Neuronal stem cell (in vitro differentiated cells): Measurements from ENCODE around the gene SST. TPM values are rescaled to one million over a fixed set of nuclear protein-coding genes. Genes with fewer than 3 reads are reported as not detected.
A peak's percentile ranks its signal among the peaks of the same experiment; 100 is the strongest.

Experiments
- DNase-seq: peaks from one replicate; pipeline ENCODE4 v3.0.0-alpha.2; 2013; ENCODE audit warnings: low spot score
- H2AFZ ChIP-seq: one replicate; pipeline ENCODE4 v1.6.1; 2013; ENCODE audit warnings: mild to moderate bottlenecking, low read length, inconsistent platforms
- H2AK5ac ChIP-seq: 2 replicates; pipeline ENCODE4 v1.6.1; 2013; ENCODE audit warnings: low read depth, mild to moderate bottlenecking, inconsistent platforms, low read length, moderate library complexity, mixed read lengths
- H2BK120ac ChIP-seq: 2 replicates; pipeline ENCODE4 v1.6.1; 2013; ENCODE audit warnings: low read depth, mild to moderate bottlenecking, inconsistent platforms, low read length, moderate library complexity, mixed read lengths
- H2BK12ac ChIP-seq: one replicate; pipeline ENCODE4 v1.6.1; 2013; ENCODE audit warnings: low read length, inconsistent platforms
- H2BK15ac ChIP-seq: 2 replicates; pipeline ENCODE4 v1.6.1; 2013; ENCODE audit warnings: mild to moderate bottlenecking, low read length, inconsistent platforms, mixed read lengths
- H2BK5ac ChIP-seq: one replicate; pipeline ENCODE4 v1.6.1; 2013; ENCODE audit warnings: inconsistent platforms, mild to moderate bottlenecking, low read length, moderate library complexity
- H3K14ac ChIP-seq: one replicate; pipeline ENCODE4 v1.6.1; 2013; ENCODE audit warnings: low read length, inconsistent platforms
- H3K18ac ChIP-seq: 2 replicates; pipeline ENCODE4 v1.6.1; 2013; ENCODE audit warnings: low read length, inconsistent platforms
- H3K23ac ChIP-seq: 2 replicates; pipeline ENCODE4 v1.6.1; 2013; ENCODE audit warnings: low read depth, mild to moderate bottlenecking, mixed read lengths, low read length, inconsistent platforms; ENCODE audit not compliant: poor library complexity
- H3K27ac ChIP-seq: replicated peaks from 3 replicates; pipeline ENCODE4 v1.5.1; 2013; ENCODE audit warnings: low read length, inconsistent platforms
- H3K27me3 ChIP-seq, 3 experiments: 2 replicates each; pipeline ENCODE4 v1.6.1; 2013; ENCODE audit warnings: low read length in 3 of 3, mild to moderate bottlenecking in 2 of 3, inconsistent platforms in 1 of 3, low read depth in 1 of 3, mixed read lengths in 1 of 3, moderate library complexity in 1 of 3; ENCODE audit not compliant: control insufficient read depth in 3 of 3, insufficient read depth in 3 of 3
- H3K36me3 ChIP-seq, 2 donors: replicated peaks in 1 of 2; 2 replicates each; pipeline ENCODE4 v1.6.1; 2013; ENCODE audit warnings: low read length in 2 of 2; ENCODE audit not compliant: control insufficient read depth in 2 of 2, insufficient read depth in 2 of 2
- H3K4ac ChIP-seq: 2 replicates; pipeline ENCODE4 v1.6.1; 2013; ENCODE audit warnings: inconsistent platforms, mild to moderate bottlenecking, low read length, moderate library complexity
- H3K4me1 ChIP-seq, 2 donors: 1 replicate in 1 of 2; 2 replicates in 1 of 2; pipeline ENCODE4 v1.6.1; 2013; ENCODE audit warnings: low read length in 2 of 2, low read depth in 1 of 2; ENCODE audit not compliant: control insufficient read depth in 2 of 2, insufficient read depth in 1 of 2
- H3K4me2 ChIP-seq: one replicate; pipeline ENCODE4 v1.6.1; 2013; ENCODE audit warnings: mild to moderate bottlenecking, low read length, inconsistent platforms; ENCODE audit not compliant: insufficient read depth, poor library complexity, severe bottlenecking
- H3K4me3 ChIP-seq, 2 donors: 2 replicates each; pipeline ENCODE4 v1.5.1; 2013; ENCODE audit warnings: low read length in 2 of 2, mild to moderate bottlenecking in 2 of 2, inconsistent platforms in 1 of 2, moderate library complexity in 1 of 2
- H3K79me1 ChIP-seq: one replicate; pipeline ENCODE4 v1.6.1; 2013; ENCODE audit warnings: low read depth, mild to moderate bottlenecking, inconsistent platforms, low read length, moderate library complexity
- H3K9ac ChIP-seq: one replicate; pipeline ENCODE4 v1.6.1; 2013; ENCODE audit warnings: mild to moderate bottlenecking, low read depth, low read length, inconsistent platforms; ENCODE audit not compliant: poor library complexity
- H3K9me3 ChIP-seq, 2 donors: replicated peaks in 1 of 2; 2 replicates each; pipeline versions ENCODE3 to v1.6.1; 2013; ENCODE audit warnings: low read length in 2 of 2, mild to moderate bottlenecking in 2 of 2, inconsistent platforms in 1 of 2, low read depth in 1 of 2, mixed read lengths in 1 of 2, moderate library complexity in 1 of 2; ENCODE audit not compliant: control insufficient read depth in 2 of 2, insufficient read depth in 1 of 2
- H4K8ac ChIP-seq: one replicate; pipeline ENCODE4 v1.6.1; 2013; ENCODE audit warnings: low read depth, mild to moderate bottlenecking, inconsistent platforms, low read length, moderate library complexity
- H4K91ac ChIP-seq: one replicate; pipeline ENCODE4 v1.6.1; 2013; ENCODE audit warnings: low read length, low read depth, mild to moderate bottlenecking, inconsistent platforms; ENCODE audit not compliant: poor library complexity
- WGBS, 2 donors: extraction: QIAGEN DNeasy Blood & Tissue Kit; methylation state at CpG; one replicate each; pipeline ENCODE4 v1.1.7; 2013; ENCODE audit warnings: missing lambda C conversion rate in 2 of 2, mixed read lengths in 1 of 2; ENCODE audit not compliant: insufficient read length in 2 of 2, insufficient replicate concordance in 1 of 2; ENCODE audit errors: extremely low coverage in 2 of 2; 5-methylcytosine and 5-hydroxymethylcytosine counted together
- polyA plus RNA-seq, 2 experiments: library from polyadenylated mRNA; stranded (reverse); fragments of 200-250 nt; gene quantifications; one replicate each; pipeline ENCODE4 v1.2.3, GENCODE V29; 2013

SST gene
- polyA plus RNA-seq (2013, experiment 1 of 2): 0.07 TPM
- not detected for polyA plus RNA-seq (2013, experiment 2 of 2)

DNA sequence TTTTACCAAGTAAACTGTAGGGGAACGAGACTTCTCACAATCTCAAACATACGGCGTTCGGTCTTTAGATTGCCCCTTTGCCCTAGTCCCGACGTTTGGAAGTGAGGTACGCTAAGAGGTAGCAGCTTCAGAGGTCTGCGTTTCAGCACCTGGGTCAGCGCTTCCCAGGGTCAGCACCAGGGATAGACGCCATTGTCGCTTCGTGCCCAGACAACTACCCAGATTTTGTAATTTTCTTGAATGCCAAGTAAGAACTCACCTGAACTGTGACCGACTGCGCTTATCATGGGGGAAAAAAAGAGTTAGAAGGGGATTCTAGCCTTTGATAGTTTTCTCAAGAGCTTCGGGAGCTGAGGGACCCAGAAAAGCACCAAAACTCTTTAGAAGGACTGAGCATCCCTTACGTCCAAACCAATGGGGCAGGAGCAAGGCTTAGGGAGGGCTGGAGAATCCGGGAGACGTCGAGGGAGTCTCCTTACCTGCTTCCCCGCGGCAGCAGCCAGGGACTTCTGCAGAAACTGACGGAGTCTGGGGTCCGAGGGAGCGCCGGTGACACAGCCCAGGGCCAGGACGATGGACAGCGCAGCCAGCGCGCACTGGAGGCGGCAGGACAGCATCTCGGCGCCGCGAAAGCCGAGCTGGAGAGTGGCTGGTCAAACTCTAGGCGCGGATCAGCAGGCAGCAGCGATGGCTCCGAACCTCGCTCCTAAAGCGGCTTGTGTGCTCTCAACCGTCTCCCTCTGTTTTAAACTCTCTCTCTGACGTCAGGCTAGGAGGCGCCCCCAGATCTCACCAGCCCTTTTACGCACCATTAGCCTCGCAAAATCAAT is at the start of gene SST:
Gene SST (minus strand): TSS at position 720 of the 830 bp plus-strand sequence. CDS start 103 bp downstream, at position 617.
- Histone ChIP-seq H3K4me2 (peak within 1 kb of the TSS; percentile 45), H2BK12ac (no peak within 1 kb of the TSS), H3K27me3 (peaks cover 0 to 38% (median 6%) of the 10 kb centered on the region in 3 experiments), H4K91ac (no peak within 1 kb of the TSS), H3K9me3 (no peaks in the 10 kb centered on the region), H2BK5ac (no peak within 1 kb of the TSS), H2BK120ac (no peak within 1 kb of the TSS), H3K14ac (no peak within 1 kb of the TSS), H2BK15ac (no peak within 1 kb of the TSS), H3K79me1 (no peaks in the 10 kb centered on the region), H3K4me3 (no peak within 1 kb of the TSS), H3K23ac (no peak within 1 kb of the TSS), H2AK5ac (no peak within 1 kb of the TSS), H3K36me3 (no peaks in the 10 kb centered on the region), H3K4ac (no peak within 1 kb of the TSS), H2AFZ (peak within 1 kb of the TSS; percentile 8), H3K18ac (no peak within 1 kb of the TSS), H3K4me1 (peaks cover 0 to 4% of the 10 kb centered on the region in 2 donors), H3K9ac (no peak within 1 kb of the TSS), H4K8ac (no peak within 1 kb of the TSS), H3K27ac (no peak within 1 kb of the TSS)
- peak; percentile 82 for DNase-seq
- no CpG with 5 or more reads among the region's 46 CpGs for WGBS, 2 donors

DNA sequence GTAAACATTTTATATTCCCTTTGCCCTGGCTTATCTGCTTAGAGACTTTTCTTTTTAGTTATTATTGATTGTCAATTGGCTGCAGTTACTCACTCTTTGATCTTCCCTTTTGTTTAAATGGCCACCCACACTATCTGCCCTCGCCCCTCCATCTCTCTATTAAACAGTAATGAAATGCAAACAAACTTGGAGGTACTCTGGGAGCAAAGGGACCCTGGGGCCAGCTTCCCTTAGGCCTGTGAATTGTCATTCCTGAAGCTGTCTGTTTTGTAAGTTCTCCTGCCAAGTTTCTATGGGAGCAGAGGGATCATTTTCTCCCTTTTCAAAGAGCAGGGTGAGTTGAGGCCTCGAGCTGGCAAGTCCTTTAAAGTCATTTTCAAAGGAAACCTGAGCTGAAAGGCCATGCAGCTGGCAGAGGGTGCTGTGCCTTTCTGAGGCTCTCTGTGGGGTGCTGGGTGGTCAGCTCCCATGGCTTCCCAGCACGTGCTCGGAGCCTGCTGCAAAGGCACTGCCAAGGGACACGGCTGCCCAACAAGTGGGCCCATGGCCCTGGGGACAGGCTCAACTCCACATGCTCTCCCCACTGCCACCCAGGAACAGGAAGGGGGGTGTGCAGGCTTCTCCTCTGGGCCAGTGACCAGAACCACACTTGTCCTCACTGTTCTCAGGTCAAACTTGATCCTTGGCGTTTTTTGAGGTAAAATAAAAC is 49.6 kb upstream of the SST start:
- Histone ChIP-seq H3K23ac (no peak overlapping the region), H2BK120ac (no peak overlapping the region), H3K4ac (no peak overlapping the region), H3K4me2 (no peak overlapping the region), H2BK15ac (no peak overlapping the region), H3K9me3 (no peaks in the 10 kb centered on the region), H3K79me1 (no peaks in the 10 kb centered on the region), H3K9ac (no peak overlapping the region), H4K91ac (no peak overlapping the region), H3K18ac (no peak overlapping the region), H2BK5ac (no peak overlapping the region), H3K4me3 (no peak overlapping the region), H3K27ac (no peak overlapping the region), H4K8ac (no peak overlapping the region), H2AK5ac (peak overlapping the region; percentile 53), H2AFZ (peak overlapping the region; percentile 26), H3K27me3 (peaks cover 0 to 5% (median 0%) of the 10 kb centered on the region in 3 experiments), H2BK12ac (no peak overlapping the region), H3K36me3 (peaks cover 11 to 20% of the 10 kb centered on the region in 2 donors), H3K4me1 (peaks cover 3 to 7% of the 10 kb centered on the region in 2 donors), H3K14ac (peak overlapping the region; percentile 91)
- no CpG with 5 or more reads among the region's 6 CpGs for WGBS, 2 donors
- DNase-seq: no peak

DNA sequence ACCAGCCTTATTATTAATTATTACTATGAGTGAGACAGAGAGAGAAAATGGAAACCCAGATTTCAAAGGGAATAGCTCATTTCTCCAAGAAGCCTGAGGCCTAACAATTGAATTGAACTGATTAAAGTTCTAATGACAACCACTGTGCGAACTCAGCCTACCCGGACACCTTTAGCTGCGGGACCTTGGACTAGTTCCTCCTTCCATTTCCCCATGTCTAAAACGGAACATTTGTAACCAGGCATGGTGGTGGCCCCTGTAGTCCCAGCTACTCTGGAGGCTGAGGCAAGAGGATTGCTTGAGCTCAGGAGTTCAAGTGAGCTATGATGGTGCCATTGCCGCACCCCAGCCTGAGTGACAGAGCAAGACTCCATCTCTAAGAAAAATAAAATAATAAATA is 48.6 kb upstream of the SST start:
- no peak for DNase-seq
- Histone ChIP-seq H3K18ac (no peak overlapping the region), H3K36me3 (peaks cover 7 to 11% of the 10 kb centered on the region in 2 donors), H3K27ac (no peak overlapping the region), H3K27me3 (peaks cover 0 to 5% (median 0%) of the 10 kb centered on the region in 3 experiments), H3K23ac (no peak overlapping the region), H3K9me3 (no peaks in the 10 kb centered on the region), H3K14ac (no peak overlapping the region), H2AFZ (no peak overlapping the region), H4K8ac (no peak overlapping the region), H2AK5ac (no peak overlapping the region), H2BK15ac (no peak overlapping the region), H3K4me1 (peaks cover 3 to 7% of the 10 kb centered on the region in 2 donors), H3K79me1 (no peaks in the 10 kb centered on the region), H3K4ac (no peak overlapping the region), H3K4me3 (no peak overlapping the region), H3K9ac (no peak overlapping the region), H2BK5ac (no peak overlapping the region), H2BK12ac (no peak overlapping the region), H2BK120ac (no peak overlapping the region), H3K4me2 (no peak overlapping the region), H4K91ac (no peak overlapping the region)
- WGBS, 2 donors: no CpG with 5 or more reads among the region's 5 CpGs

DNA sequence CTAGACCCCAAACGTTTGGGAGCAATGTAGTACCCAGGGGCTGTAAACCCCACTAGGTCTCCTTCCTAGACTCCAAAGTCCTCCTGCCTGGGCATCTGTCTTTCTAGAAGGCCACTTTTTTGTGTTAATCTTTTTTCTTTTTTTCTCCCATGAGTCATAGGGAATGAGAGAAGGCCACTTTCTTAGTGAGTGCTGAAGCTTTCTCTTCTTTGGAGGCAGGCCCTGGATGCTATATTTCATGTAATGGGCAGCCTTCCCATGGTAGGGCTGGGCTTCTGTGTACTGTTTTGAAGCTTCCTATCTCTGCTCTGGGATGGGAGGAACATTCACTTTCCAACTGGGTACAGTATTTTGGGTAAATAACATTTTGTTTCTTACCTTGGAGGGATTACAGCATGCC is 47.4 kb upstream of the SST start:
- H3K23ac ChIP-seq: no peak overlapping the region
- no peak overlapping the region for H2AFZ ChIP-seq
- H3K14ac ChIP-seq: no peak overlapping the region
- no peak overlapping the region for H4K8ac ChIP-seq
- no peak overlapping the region for H2BK15ac ChIP-seq
- H3K4ac ChIP-seq: no peak overlapping the region
- H3K4me3 ChIP-seq: no peak overlapping the region
- peaks cover 0 to 5% (median 0%) of the 10 kb centered on the region in 3 experiments for H3K27me3 ChIP-seq
- H3K18ac ChIP-seq: no peak overlapping the region
- H2BK12ac ChIP-seq: no peak overlapping the region
- no peak overlapping the region for H2BK5ac ChIP-seq
- no peaks in the 10 kb centered on the region for H3K9me3 ChIP-seq
- peaks cover 4 to 6% of the 10 kb centered on the region in 2 donors for H3K36me3 ChIP-seq
- WGBS, 2 donors: no CpG with 5 or more reads among the region's 1 CpG
- H3K4me1 ChIP-seq: peaks cover 3 to 7% of the 10 kb centered on the region in 2 donors
- H3K9ac ChIP-seq: no peak overlapping the region
- no peak for DNase-seq
- no peaks in the 10 kb centered on the region for H3K79me1 ChIP-seq
- H4K91ac ChIP-seq: no peak overlapping the region
- no peak overlapping the region for H2AK5ac ChIP-seq
- H3K27ac ChIP-seq: no peak overlapping the region
- H2BK120ac ChIP-seq: no peak overlapping the region
- H3K4me2 ChIP-seq: no peak overlapping the region
